Measurements from ENCODE around the gene MARK2.

Gene MARK2

DNA sequence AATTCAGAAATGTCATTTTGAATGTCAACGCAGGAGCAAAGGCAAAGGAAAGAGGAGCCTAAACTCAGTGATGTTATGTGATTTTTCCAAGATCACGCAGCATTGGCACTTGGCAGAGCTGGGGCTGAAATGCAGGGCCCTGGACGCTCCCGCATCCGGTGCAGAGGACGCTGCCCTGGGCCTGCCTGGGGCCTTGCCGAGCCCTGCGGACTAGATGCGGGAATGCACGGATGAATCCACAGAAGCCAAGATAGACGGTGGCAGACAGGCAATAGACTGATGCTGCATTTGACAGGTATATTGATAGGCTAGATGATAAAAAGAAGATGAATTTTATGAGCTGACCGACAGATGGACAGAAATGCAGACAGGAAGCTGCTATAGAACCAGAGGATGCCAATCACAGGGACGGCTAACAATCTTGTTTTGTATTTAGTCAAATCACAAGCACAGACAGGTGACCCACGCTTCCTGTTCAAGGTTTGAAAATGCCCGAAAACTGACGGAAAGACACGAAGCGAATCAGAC, 696 bp upstream of the MARK2 start:
- no peaks in the 10 kb centered on the region for H3K9me3 ChIP-seq (ENCODE audit: severe bottlenecking)
- peak overlapping the region; percentile 1; the same call in 1 of the 2 replicates for H3K27ac ChIP-seq
- no peaks in the 10 kb centered on the region for H3K27me3 ChIP-seq (ENCODE audit: insufficient read depth, low read depth, severe bottlenecking)
- no peak for DNase-seq
- peaks cover 16% of the 10 kb centered on the region for H3K36me3 ChIP-seq
- H3K4me3 ChIP-seq (ENCODE audit: low read depth, low read length), result peak overlapping the region; percentile 29
- TF ChIP-seq CTCF (IDR thresholded peaks at IDR 0.05; ENCODE audit: low read depth, low read length), result no peak

DNA sequence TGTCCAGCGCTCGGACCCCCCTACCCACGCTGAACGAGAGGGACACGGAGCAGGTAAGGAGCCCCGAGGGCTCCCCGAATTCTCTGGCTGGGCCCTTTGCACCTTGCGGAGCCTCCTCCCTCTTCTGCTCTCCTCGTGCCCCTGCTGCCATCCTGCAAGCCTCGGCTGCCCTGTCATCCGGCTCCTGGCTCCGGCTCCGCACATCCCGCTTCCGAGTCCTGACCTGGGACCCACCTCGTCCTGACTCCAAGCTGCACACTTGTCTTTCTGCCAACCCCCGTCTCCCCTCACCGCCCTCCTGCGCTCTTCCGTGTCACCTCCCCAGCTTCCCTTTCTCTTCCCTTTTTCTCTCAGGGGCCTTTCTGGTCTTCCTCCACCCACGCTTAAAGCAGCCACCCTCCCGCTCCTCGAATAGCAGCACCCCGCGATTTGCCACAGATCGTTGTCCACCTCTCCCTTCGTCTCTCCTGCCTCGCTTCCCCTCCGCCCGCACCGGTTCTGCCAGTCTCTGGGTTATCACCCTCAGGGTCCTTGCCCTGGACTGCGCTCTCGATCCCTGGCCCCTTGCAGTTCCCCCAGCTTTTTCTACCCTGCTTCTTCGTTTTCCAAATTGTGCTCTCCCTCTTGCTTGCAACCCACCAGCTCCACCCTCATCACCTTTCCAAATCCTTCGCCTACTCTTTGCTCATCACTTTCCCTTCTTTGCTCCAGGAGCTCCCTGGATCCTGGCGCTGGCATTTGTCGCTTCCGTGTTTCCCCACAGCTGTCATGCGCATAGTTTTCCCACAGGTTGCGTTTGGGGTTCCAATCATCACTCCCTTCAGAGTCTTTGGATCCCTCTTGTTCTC, 822 bp downstream of the MARK2 start:
- Histone ChIP-seq H3K27ac (peak overlapping the region; percentile 80), H3K9me3 (ENCODE audit: severe bottlenecking) (no peaks in the 10 kb centered on the region), H3K27me3 (ENCODE audit: insufficient read depth, low read depth, severe bottlenecking) (no peaks in the 10 kb centered on the region), H3K4me3 (ENCODE audit: low read depth, low read length) (peak overlapping the region; percentile 53), H3K36me3 (peaks cover 19% of the 10 kb centered on the region)
- no peak for TF ChIP-seq CTCF (IDR thresholded peaks at IDR 0.05; ENCODE audit: low read depth, low read length)
- DNase-seq, result peak; percentile 25

DNA sequence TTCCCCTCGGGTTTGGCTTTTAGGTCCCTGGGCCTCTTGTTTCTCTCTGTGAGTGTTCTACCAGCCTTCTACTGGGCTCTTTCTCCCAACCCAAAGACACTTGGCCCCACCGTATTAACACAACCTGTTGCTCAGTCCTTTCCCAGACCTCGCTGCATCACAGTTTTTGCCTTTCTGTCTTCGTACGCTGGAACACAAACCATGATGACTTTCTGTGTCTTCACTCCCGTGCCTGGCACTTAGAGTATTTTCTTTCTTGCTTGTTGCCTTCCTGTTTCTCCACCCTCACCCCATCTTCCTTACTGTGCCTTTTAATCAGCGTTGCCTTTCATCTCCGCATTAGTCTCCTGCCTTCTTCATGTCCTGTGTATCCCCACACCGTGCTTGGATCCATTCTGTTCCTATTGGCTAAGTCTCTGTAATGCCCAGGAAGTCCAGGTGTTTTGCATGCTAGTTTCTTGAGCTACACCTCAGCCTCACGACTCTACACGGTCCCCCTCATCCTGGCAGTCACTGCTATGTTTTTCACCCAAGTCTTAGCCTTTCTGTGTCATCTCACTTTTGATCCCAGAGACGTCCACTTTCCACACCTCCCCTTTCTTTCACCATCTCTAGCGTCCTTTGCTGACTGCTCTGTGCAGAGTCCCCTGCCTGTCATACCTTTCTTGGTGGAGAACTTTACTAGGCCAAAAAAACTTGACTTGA, 1.6 kb downstream of the MARK2 start:
- Histone ChIP-seq H3K4me3 (ENCODE audit: low read depth, low read length) (peak overlapping the region; percentile 53), H3K9me3 (ENCODE audit: severe bottlenecking) (no peaks in the 10 kb centered on the region), H3K36me3 (peaks cover 19% of the 10 kb centered on the region), H3K27ac (no peak overlapping the region), H3K27me3 (ENCODE audit: insufficient read depth, low read depth, severe bottlenecking) (no peaks in the 10 kb centered on the region)
- TF ChIP-seq CTCF (IDR thresholded peaks at IDR 0.05; ENCODE audit: low read depth, low read length), result no peak
- DNase-seq, result no peak

DNA sequence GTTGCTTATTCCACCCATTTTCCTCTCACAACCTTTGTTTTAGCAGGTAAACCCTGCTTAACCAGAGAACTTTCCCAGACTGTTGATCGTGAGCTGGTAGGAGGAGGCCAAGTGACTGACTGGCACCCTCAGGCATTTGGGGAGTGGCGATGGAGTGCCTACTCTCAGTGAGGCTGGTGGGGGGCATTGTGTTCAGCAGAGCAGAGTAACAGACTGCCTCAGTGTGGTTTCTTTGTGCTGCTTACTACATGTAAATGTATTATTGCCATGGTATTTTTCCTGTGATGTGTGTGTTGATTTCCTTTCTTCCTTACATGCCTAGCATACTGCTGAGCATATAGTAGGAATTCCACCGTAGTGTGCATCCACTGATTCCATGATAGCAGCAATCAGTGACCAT, 2.6 kb downstream of the MARK2 start:
- no peak for TF ChIP-seq CTCF (IDR thresholded peaks at IDR 0.05; ENCODE audit: low read depth, low read length)
- H3K27ac ChIP-seq, result no peak overlapping the region
- H3K4me3 ChIP-seq (ENCODE audit: low read depth, low read length), result no peak overlapping the region
- peaks cover 28% of the 10 kb centered on the region for H3K36me3 ChIP-seq
- DNase-seq, result no peak
- H3K9me3 ChIP-seq (ENCODE audit: severe bottlenecking), result no peaks in the 10 kb centered on the region
- H3K27me3 ChIP-seq (ENCODE audit: insufficient read depth, low read depth, severe bottlenecking), result no peaks in the 10 kb centered on the region

DNA sequence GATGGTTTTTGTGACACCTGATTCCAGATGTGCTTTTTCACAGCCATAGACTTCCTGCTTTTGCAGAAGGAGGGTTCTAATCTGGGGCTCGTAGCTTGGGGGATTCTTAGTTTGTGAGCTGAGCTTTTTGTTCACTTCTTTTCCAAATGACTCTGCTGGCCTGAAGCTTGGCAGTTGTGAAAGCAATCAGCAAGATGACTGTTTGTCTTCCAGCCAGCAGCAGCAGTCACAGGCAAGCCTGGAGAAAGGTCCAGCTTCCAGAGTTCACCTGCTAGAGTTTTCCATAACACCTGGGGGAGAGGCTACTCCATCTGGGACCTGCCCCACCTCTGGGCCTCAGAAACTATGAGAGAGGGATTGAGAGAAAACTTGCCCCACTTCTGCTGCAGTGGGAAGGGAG, 4.1 kb downstream of the MARK2 start:
- Histone ChIP-seq H3K27me3 (ENCODE audit: insufficient read depth, low read depth, severe bottlenecking) (no peaks in the 10 kb centered on the region), H3K36me3 (peaks cover 28% of the 10 kb centered on the region), H3K9me3 (ENCODE audit: severe bottlenecking) (no peaks in the 10 kb centered on the region), H3K4me3 (ENCODE audit: low read depth, low read length) (no peak overlapping the region), H3K27ac (no peak overlapping the region)
- no peak for DNase-seq
- no peak for TF ChIP-seq CTCF (IDR thresholded peaks at IDR 0.05; ENCODE audit: low read depth, low read length)
